GM18873 (cell line): Measurements from ENCODE around the gene HES7.
"Not testable (repeated sequence)": the region's sequence is repeated elsewhere in the genome, so short reads cannot be mapped to it uniquely, and the experiment has no call there.

Experiments
- ATAC-seq: cut with Tn5 transposase; IDR thresholded peaks from one replicate; pipeline ENCODE4 v1.9.1; 2021; ENCODE audit warnings: mild to moderate bottlenecking, moderate library complexity, moderate number of reproducible peaks; ENCODE audit not compliant: unreplicated experiment, low FRiP score

HES7 gene

GRCh38 chr17:8123695-8124349 lies at the start of gene HES7:
TSS of gene HES7 (minus strand) at chr17:8124106. CDS start at chr17:8124084, 22 bp downstream.
- ATAC-seq, result no peak

- ATAC-seq, result peak; percentile 60
Measured at GRCh38 chr17:8173056-8173870, 49.4 kb upstream of the HES7 start.

GRCh38 chr17:8170186-8170585 lies 46.3 kb upstream of the HES7 start:
- ATAC-seq, result not testable (repeated sequence)

- ATAC-seq, result no peak
Measured at GRCh38 chr17:8167526-8167925, 43.6 kb upstream of the HES7 start.

- ATAC-seq, result no peak
Measured at GRCh38 chr17:8166731-8167130, 42.8 kb upstream of the HES7 start.

- ATAC-seq, result no peak
Measured at GRCh38 chr17:8164815-8165131, 40.9 kb upstream of the HES7 start.

GRCh38 chr17:8163978-8164814 lies 40.3 kb upstream of the HES7 start:
- ATAC-seq, result no peak

- ATAC-seq, result no peak
Measured at GRCh38 chr17:8162997-8163977, 39.4 kb upstream of the HES7 start.

- no peak for ATAC-seq
Measured at GRCh38 chr17:8162233-8162996, 38.5 kb upstream of the HES7 start, which contains the start of gene VAMP2. TSS of gene VAMP2 (minus strand) at chr17:8162948. CDS start at chr17:8162879, 69 bp downstream.

- ATAC-seq, result no peak
Measured at GRCh38 chr17:8161289-8162232, 37.7 kb upstream of the HES7 start.

GRCh38 chr17:8160741-8161221 lies 36.9 kb upstream of the HES7 start:
- ATAC-seq, result no peak

GRCh38 chr17:8160224-8160577 lies 36.3 kb upstream of the HES7 start:
- ATAC-seq, result no peak

GRCh38 chr17:8159459-8160223 lies 35.7 kb upstream of the HES7 start:
- ATAC-seq, result no peak

- ATAC-seq, result no peak
Measured at GRCh38 chr17:8159032-8159400, 35.1 kb upstream of the HES7 start.

GRCh38 chr17:8158267-8159031 lies 34.5 kb upstream of the HES7 start:
- ATAC-seq, result no peak

GRCh38 chr17:8156246-8156992 lies 32.5 kb upstream of the HES7 start:
- peak; percentile 82 for ATAC-seq
